ENCODE data around the gene OSBPL10.

DNA sequence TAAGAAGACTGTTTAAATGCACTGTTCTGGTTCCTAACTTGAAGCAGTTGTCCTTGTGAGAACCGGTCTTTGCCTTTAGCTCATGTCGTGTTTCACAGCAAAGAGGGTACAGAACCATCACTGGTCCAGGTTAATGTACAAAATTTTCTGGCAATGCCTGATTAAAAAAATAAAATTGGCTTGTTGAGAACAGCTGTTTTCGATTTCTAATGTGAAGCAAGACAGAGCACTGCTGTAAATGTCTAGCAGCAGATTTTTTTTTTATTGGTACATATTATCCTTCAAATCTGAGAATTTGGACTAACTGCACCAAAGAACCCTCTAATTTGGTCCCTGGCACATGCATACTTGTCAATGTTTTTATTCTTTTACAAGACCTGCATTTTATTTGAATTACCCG is 345.0 kb downstream of the OSBPL10 start:
- TF ChIP-seq, protein P1, sequence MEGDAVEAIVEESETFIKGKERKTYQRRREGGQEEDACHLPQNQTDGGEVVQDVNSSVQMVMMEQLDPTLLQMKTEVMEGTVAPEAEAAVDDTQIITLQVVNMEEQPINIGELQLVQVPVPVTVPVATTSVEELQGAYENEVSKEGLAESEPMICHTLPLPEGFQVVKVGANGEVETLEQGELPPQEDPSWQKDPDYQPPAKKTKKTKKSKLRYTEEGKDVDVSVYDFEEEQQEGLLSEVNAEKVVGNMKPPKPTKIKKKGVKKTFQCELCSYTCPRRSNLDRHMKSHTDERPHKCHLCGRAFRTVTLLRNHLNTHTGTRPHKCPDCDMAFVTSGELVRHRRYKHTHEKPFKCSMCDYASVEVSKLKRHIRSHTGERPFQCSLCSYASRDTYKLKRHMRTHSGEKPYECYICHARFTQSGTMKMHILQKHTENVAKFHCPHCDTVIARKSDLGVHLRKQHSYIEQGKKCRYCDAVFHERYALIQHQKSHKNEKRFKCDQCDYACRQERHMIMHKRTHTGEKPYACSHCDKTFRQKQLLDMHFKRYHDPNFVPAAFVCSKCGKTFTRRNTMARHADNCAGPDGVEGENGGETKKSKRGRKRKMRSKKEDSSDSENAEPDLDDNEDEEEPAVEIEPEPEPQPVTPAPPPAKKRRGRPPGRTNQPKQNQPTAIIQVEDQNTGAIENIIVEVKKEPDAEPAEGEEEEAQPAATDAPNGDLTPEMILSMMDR (IDR thresholded peaks at IDR 0.05) = no peak
- TF ChIP-seq EZH2phosphoT487 (IDR thresholded peaks at IDR 0.05) = no peak

Measured in neural progenitor cell (in vitro differentiated cells).